Astrocyte (in vitro differentiated cells and primary cell): Measurements from ENCODE around the gene SNAP23. TPM values are rescaled to one million over a fixed set of nuclear protein-coding genes. Genes with fewer than 3 reads are reported as not detected.
A peak's percentile ranks its signal among the peaks of the same experiment; 100 is the strongest.

Source experiments
- DNase-seq: peaks from one replicate; pipeline ENCODE4 v3.0.0-alpha.2; 2010; ENCODE audit warnings: low read depth
- FAIRE-seq: peaks from 2 replicates; lab custom pipeline; 2011; peaks lifted over from hg19 to GRCh38; lab: Jason Lieb, UNC
- H2AFZ ChIP-seq: 2 replicates; pipeline ENCODE4 v1.6.0; 2012; ENCODE audit warnings: low read depth, low read length, inconsistent platforms
- H3K27ac ChIP-seq: 2 replicates; pipeline ENCODE4 v1.5.1; 2011; ENCODE audit warnings: low read depth, low read length, inconsistent platforms
- H3K27me3 ChIP-seq: 2 replicates; pipeline ENCODE4 v1.6.0; 2011; ENCODE audit warnings: low read length, inconsistent platforms; ENCODE audit not compliant: insufficient read depth
- H3K36me3 ChIP-seq: 2 replicates; pipeline ENCODE4 v1.5.1; 2011; ENCODE audit warnings: low read length, inconsistent platforms; ENCODE audit not compliant: insufficient read depth
- H3K4me1 ChIP-seq: 2 replicates; pipeline ENCODE4 v1.5.1; 2011; ENCODE audit warnings: low read length, inconsistent platforms; ENCODE audit not compliant: insufficient read depth
- H3K4me2 ChIP-seq: 2 replicates; pipeline ENCODE4 v1.6.0; 2012; ENCODE audit warnings: low read length, inconsistent platforms
- H3K4me3 ChIP-seq: 2 replicates; pipeline ENCODE4 v1.5.1; 2011; ENCODE audit warnings: low read depth, mild to moderate bottlenecking, low read length, inconsistent platforms; ENCODE audit not compliant: insufficient read depth
- H3K79me2 ChIP-seq: 2 replicates; pipeline ENCODE4 v1.6.0; 2012; ENCODE audit warnings: mild to moderate bottlenecking, low read length, inconsistent platforms; ENCODE audit not compliant: insufficient read depth
- H3K9ac ChIP-seq: 2 replicates; pipeline ENCODE4 v1.6.0; 2012; ENCODE audit warnings: mild to moderate bottlenecking, low read length, inconsistent platforms
- H3K9me3 ChIP-seq: 2 replicates; pipeline ENCODE4 v1.5.1; 2012; ENCODE audit warnings: low read depth, mild to moderate bottlenecking, low read length, inconsistent platforms; ENCODE audit not compliant: insufficient read depth
- H4K20me1 ChIP-seq: 2 replicates; pipeline ENCODE4 v1.6.0; 2012; ENCODE audit warnings: low read length, inconsistent platforms; ENCODE audit not compliant: insufficient read depth
- H3K27ac Mint-ChIP-seq: one replicate; pipeline ENCODE4 v1.8.0; 2021; ENCODE audit warnings: mild to moderate bottlenecking, mixed read lengths; ENCODE audit not compliant: unreplicated experiment
- H3K27me3 Mint-ChIP-seq: one replicate; pipeline ENCODE4 v1.8.0; 2021; ENCODE audit warnings: low read depth, mixed read lengths; ENCODE audit not compliant: unreplicated experiment
- H3K36me3 Mint-ChIP-seq: one replicate; pipeline ENCODE4 v1.8.0; 2021; ENCODE audit warnings: low read depth, mixed read lengths; ENCODE audit not compliant: unreplicated experiment
- H3K4me1 Mint-ChIP-seq: one replicate; pipeline ENCODE4 v1.8.0; 2021; ENCODE audit warnings: low read depth, mixed read lengths; ENCODE audit not compliant: unreplicated experiment
- H3K4me3 Mint-ChIP-seq: one replicate; pipeline ENCODE4 v1.8.0; 2021; ENCODE audit warnings: mild to moderate bottlenecking, moderate library complexity, mixed read lengths; ENCODE audit not compliant: unreplicated experiment
- H3K9me3 Mint-ChIP-seq: one replicate; pipeline ENCODE4 v1.8.0; 2021; ENCODE audit warnings: mild to moderate bottlenecking, mixed read lengths; ENCODE audit not compliant: unreplicated experiment
- CTCF ChIP-seq: IDR thresholded peaks from 2 replicates; pipeline ENCODE4 v1.5.1; 2011; ENCODE audit warnings: low read depth, mild to moderate bottlenecking, inconsistent platforms, low read length, moderate library complexity; ENCODE audit not compliant: insufficient read depth
- EZH2 ChIP-seq: IDR thresholded peaks from 2 replicates; pipeline ENCODE4 v1.6.1; 2012; ENCODE audit warnings: mild to moderate bottlenecking, low read length, inconsistent platforms; ENCODE audit not compliant: insufficient read depth
- total RNA-seq: library from RNA; stranded (reverse); gene quantifications from 2 replicates; pipeline ENCODE4 v1.2.1, GENCODE V29; 2021

Gene SNAP23
- total RNA-seq, 1 donor from 2014 or later, result 122 TPM

- Mint-ChIP-seq H3K36me3 (peaks cover 5% of the 10 kb centered on the region), H3K27me3 (no peaks in the 10 kb centered on the region), H3K4me3 (no peak overlapping the region), H3K4me1 (peaks cover 3% of the 10 kb centered on the region), H3K9me3 (no peaks in the 10 kb centered on the region), H3K27ac (no peak overlapping the region)
- no peak overlapping the region for H3K27ac ChIP-seq
- peaks cover 69% of the 10 kb centered on the region for H3K79me2 ChIP-seq
- H3K4me3 ChIP-seq, result no peak overlapping the region
- FAIRE-seq (no peak), DNase-seq (no peak)
- no peak overlapping the region for H2AFZ ChIP-seq
- no peaks in the 10 kb centered on the region for H3K9me3 ChIP-seq
- TF ChIP-seq CTCF (no peak), EZH2 (no peak)
- no peaks in the 10 kb centered on the region for H3K4me1 ChIP-seq
- H3K36me3 ChIP-seq, result no peaks in the 10 kb centered on the region
- no peak overlapping the region for H3K9ac ChIP-seq
- no peak overlapping the region for H3K4me2 ChIP-seq
- H4K20me1 ChIP-seq, result peaks cover 21% of the 10 kb centered on the region
- no peaks in the 10 kb centered on the region for H3K27me3 ChIP-seq
These were observed 12.7 kb upstream of the SNAP23 start for GRCh38 chr15:42482701-42483100.

GRCh38 chr15:42483677-42484076, 11.8 kb upstream of the SNAP23 start:
- Histone ChIP-seq H3K4me2 (no peak overlapping the region), H3K79me2 (peaks cover 76% of the 10 kb centered on the region), H3K4me1 (no peaks in the 10 kb centered on the region), H4K20me1 (peaks cover 24% of the 10 kb centered on the region), H3K27me3 (no peaks in the 10 kb centered on the region), H3K4me3 (no peak overlapping the region), H3K9ac (no peak overlapping the region), H3K9me3 (no peaks in the 10 kb centered on the region), H3K36me3 (no peaks in the 10 kb centered on the region), H2AFZ (no peak overlapping the region), H3K27ac (no peak overlapping the region)
- no peak overlapping the region for H3K4me3 Mint-ChIP-seq
- no peak for TF ChIP-seq CTCF
- no peak for TF ChIP-seq EZH2
- no peak for DNase-seq
- peaks cover 5% of the 10 kb centered on the region for H3K36me3 Mint-ChIP-seq
- no peak overlapping the region for H3K27ac Mint-ChIP-seq
- H3K27me3 Mint-ChIP-seq, result no peaks in the 10 kb centered on the region
- no peak for FAIRE-seq
- peaks cover 5% of the 10 kb centered on the region for H3K4me1 Mint-ChIP-seq
- H3K9me3 Mint-ChIP-seq, result no peaks in the 10 kb centered on the region

- Histone ChIP-seq H3K4me2 (peak overlapping the region; percentile 99), H3K36me3 (no peaks in the 10 kb centered on the region), H3K4me1 (peaks cover 16% of the 10 kb centered on the region), H2AFZ (peak overlapping the region; percentile 88), H3K27ac (peak overlapping the region; percentile 100), H3K9ac (peak overlapping the region; percentile 98), H3K4me3 (peak overlapping the region; percentile 91), H3K27me3 (no peaks in the 10 kb centered on the region), H3K79me2 (peaks cover 52% of the 10 kb centered on the region), H4K20me1 (peaks cover 8% of the 10 kb centered on the region), H3K9me3 (no peaks in the 10 kb centered on the region)
- Mint-ChIP-seq H3K9me3 (no peaks in the 10 kb centered on the region), H3K27ac (peak overlapping the region; percentile 100), H3K4me1 (peaks cover 23% of the 10 kb centered on the region), H3K27me3 (no peaks in the 10 kb centered on the region), H3K4me3 (peak overlapping the region; percentile 86), H3K36me3 (no peaks in the 10 kb centered on the region)
- DNase-seq, result no peak
- FAIRE-seq, result no peak
- TF ChIP-seq EZH2 (no peak), CTCF (no peak)
These were observed 5.2 kb upstream of the SNAP23 start for GRCh38 chr15:42490291-42490670.
